ENCODE data around the gene B4GALT2.

DNA sequence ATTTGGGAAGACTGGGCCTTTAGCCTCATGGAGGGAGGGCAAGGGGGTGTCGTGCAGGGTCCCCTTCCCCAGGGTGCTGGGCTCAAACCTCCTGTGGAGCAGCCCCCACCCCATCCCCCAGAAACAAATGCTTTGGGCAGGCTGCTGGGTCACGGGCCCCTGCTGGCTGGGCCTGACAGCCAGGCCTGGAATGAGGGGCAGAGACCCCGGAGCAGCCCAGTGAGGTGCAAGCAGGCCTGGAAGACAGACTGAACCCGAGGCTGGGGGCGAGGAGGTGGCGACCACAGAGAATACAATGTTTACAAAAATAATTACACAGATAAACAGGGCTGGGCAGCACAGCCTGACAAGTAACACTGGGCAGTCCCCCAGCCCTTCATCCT is 17.7 kb downstream of the B4GALT2 start:
- TF ChIP-seq CTCF (IDR thresholded peaks at IDR 0.05) (no peak), EP300 (IDR thresholded peaks at IDR 0.05) (no peak), POLR2AphosphoS5 (IDR thresholded peaks at IDR 0.05) (no peak)
